Hindlimb muscle (tissue), 1 donor: ENCODE measurements around the gene ADK. TPM values are rescaled to one million over a fixed set of nuclear protein-coding genes. Genes with fewer than 3 reads are reported as not detected.
"Not testable (repeated sequence)": the region's sequence is repeated elsewhere in the genome, so short reads cannot be mapped to it uniquely, and the experiment has no call there.

Experiments used
- DNase-seq: peaks from one replicate; pipeline ENCODE4 v3.0.0-alpha.2; 2013
- polyA plus RNA-seq: library from polyadenylated mRNA; unstranded; fragments of 120-200 nt; gene quantifications from one replicate; pipeline ENCODE4 v1.2.1, GENCODE V29; 2013; ENCODE audit not compliant: insufficient read length

ADK gene
- polyA plus RNA-seq, 1 donor = 30.8 TPM

- DNase-seq = peak; percentile 52
Measured at GRCh38 chr10:74244097-74244685, 93.2 kb downstream of the ADK start.

- no peak for DNase-seq
Measured at GRCh38 chr10:74244807-74245206, 93.8 kb downstream of the ADK start.

- no peak for DNase-seq
Measured at GRCh38 chr10:74246495-74246894, 95.5 kb downstream of the ADK start.

- DNase-seq = no peak
Measured at GRCh38 chr10:74249865-74250264, 98.8 kb downstream of the ADK start.

GRCh38 chr10:74255214-74255613 is 104.2 kb downstream of the ADK start:
- DNase-seq = no peak

GRCh38 chr10:74255888-74256357 is 104.9 kb downstream of the ADK start:
- DNase-seq = no peak

GRCh38 chr10:74262856-74263255 is 111.8 kb downstream of the ADK start:
- DNase-seq = no peak

- no peak for DNase-seq
Measured at GRCh38 chr10:74263996-74264395, 113.0 kb downstream of the ADK start.

- DNase-seq = no peak
Measured at GRCh38 chr10:74272288-74272687, 121.3 kb downstream of the ADK start.

- DNase-seq = no peak
Measured at GRCh38 chr10:74275755-74276290, 124.8 kb downstream of the ADK start.

- no peak for DNase-seq
Measured at GRCh38 chr10:74276416-74276815, 125.4 kb downstream of the ADK start.

GRCh38 chr10:74282151-74282847 is 131.3 kb downstream of the ADK start:
- DNase-seq = no peak

GRCh38 chr10:74282848-74283210 is 131.8 kb downstream of the ADK start:
- DNase-seq = no peak

- DNase-seq = no peak
Measured at GRCh38 chr10:74289188-74289587, 138.2 kb downstream of the ADK start.

- no peak for DNase-seq
Measured at GRCh38 chr10:74289951-74290350, 138.9 kb downstream of the ADK start.

GRCh38 chr10:74290708-74291107 is 139.7 kb downstream of the ADK start:
- no peak for DNase-seq

GRCh38 chr10:74292871-74293427 is 141.9 kb downstream of the ADK start:
- DNase-seq = no peak

- no peak for DNase-seq
Measured at GRCh38 chr10:74293686-74294371, 142.8 kb downstream of the ADK start.

GRCh38 chr10:74297389-74298080 is 146.5 kb downstream of the ADK start:
- no peak for DNase-seq

- DNase-seq = not testable (repeated sequence)
Measured at GRCh38 chr10:74300074-74300621, 149.1 kb downstream of the ADK start.

GRCh38 chr10:74300666-74301065 is 149.6 kb downstream of the ADK start:
- no peak for DNase-seq

GRCh38 chr10:74305730-74306129 is 154.7 kb downstream of the ADK start:
- no peak for DNase-seq
